Activated CD4-positive, alpha-beta T cell treated with anti-CD3 and anti-CD28 coated beads, Interleukin-2, Interleukin-6, amounts not matched to agents 100 ng/mL and 50 ng/mL, durations not matched to agents 16 hours and 8 hours (primary cell): ENCODE results near the gene AQP12B.
"Not testable (repeated sequence)": the region's sequence is repeated elsewhere in the genome, so short reads cannot be mapped to it uniquely, and the experiment has no call there.

ENCODE experiments used
- DNase-seq: peaks from one replicate; pipeline ENCODE4 v3.0.0-alpha.2; 2020

Gene AQP12B, protein sequence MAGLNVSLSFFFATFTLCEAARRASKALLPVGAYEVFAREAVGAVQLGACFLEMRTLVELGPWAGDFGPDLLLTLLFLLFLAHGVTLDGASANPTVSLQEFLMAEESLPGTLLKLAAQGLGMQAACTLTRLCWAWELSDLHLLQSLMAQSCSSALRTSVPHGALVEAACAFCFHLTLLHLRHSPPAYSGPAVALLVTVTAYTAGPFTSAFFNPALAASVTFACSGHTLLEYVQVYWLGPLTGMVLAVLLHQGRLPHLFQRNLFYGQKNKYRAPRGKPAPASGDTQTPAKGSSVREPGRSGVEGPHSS

GRCh38 chr2:240682431-240683224 is at the start of gene AQP12B:
TSS of gene AQP12B (minus strand) at chr2:240682885. CDS start at chr2:240682837, 48 bp downstream.
- not testable (repeated sequence) for DNase-seq

DNA sequence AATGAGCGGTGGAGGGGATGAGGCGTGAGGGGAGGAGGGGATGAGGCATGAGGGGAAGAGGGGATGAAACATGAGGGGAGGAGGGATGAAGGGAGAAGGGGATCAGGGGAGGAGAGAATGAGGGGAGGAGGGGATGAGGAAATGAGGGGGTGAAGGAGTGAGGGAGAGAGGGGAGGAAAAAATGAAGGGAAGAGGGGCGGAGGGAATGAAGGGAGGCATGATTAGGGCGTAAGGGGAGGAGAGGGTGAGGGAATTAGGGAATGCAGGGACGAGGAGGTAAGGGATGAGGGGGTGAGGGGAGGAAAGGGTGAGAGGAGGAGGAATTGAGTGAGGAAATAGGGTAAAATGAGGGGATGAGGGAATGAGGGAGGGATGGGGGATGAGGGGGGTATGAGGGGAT is 49.5 kb upstream of the AQP12B start:
- no peak for DNase-seq

- DNase-seq = no peak
Observed at GRCh38 chr2:240731178-240731545, 48.5 kb upstream of the AQP12B start.

DNA sequence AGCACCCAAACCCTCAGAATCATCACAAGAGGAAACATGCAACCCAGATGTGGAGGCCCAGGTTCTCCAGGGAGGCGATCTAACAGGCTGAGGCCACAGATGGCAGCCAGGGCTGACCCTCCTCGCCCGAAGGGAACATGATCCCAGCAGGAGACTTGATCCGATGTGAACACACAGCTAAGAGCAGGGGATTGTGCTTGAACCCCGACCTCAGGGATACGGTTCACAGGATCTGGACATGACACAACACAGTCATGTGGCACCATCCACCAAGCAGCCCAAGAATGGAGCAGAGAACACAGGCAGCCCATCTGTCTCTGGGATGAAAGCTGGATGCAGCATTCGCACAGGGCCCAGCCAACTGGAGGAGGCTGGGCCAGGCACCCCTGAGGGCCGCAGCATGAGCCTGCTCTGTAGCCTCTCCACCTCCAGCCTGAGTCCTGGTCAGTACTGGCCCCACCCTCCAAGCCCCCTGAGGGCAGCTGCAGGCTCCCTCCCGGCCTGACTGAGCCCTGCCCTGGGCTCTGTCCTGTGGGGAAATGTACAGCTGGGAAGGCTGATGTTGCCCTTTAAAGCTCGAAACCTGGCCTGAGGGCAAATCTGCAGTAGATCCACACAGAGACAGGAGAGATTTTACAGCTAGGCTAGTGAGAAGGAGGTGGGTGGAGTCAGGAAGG is 48.0 kb upstream of the AQP12B start:
- no peak for DNase-seq

DNA sequence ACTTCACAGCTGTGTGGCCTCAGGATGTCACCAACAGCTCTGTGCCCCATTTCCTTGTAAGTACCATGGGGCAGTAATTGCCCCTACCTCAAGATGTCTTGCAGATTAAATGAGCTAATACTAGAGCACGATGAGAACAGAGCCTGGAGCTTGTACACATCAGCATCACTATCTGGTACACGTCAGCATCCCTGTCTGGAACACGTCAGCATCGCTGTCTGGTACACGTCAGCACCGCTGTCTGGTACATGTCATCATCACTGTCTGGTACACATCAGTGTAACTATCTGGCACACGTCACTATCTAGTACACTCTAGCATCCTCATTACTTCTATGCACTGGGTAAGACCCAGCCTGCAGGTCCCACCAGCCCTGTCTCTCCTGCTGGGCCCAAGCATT is 46.1 kb upstream of the AQP12B start:
- no peak for DNase-seq

- no peak for DNase-seq
Observed at GRCh38 chr2:240728361-240728760, 45.7 kb upstream of the AQP12B start.

DNA sequence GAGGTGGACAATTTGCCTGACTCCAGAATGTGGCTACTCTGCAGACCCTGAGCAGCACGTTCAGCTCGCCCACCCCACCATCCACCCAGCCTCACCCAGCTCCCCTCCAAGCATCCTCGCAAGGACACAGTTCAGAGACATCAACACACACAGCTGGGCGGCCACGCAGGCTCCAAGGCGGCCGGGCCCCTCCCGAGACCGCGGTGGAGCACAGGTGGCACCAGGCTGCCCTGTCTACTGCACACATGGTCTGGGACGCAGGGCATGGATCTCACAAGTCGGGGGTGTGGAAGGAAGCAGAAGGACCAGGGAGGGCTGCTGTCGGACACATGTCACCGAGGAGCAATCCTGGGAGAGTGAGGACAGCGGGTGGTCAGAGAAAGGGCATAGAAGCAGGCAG is 45.2 kb upstream of the AQP12B start:
- DNase-seq = no peak

GRCh38 chr2:240727439-240727838 is 44.8 kb upstream of the AQP12B start:
- no peak for DNase-seq

DNA sequence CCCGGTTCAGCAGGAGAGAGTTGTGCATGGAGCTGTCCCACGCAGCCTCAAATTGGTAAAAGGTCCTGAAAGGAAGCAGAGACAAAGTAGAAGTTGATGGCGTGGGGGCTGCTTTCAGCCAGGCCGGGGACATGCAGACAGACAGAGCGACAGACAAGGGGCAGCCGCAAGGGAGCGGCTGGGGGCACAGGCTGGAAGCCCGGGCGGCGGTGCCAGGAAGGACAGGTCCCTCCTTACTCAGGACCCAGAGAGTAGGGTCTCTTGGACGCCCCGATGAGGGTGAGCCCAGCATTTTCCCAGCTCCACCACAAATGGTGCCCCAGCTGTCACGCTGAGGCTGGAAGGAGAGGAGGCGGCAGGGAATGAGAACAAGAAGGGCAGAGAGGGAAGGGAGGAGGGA is 44.2 kb upstream of the AQP12B start:
- DNase-seq = no peak

GRCh38 chr2:240725671-240726070 is 43.0 kb upstream of the AQP12B start:
- no peak for DNase-seq

- no peak for DNase-seq
Observed at GRCh38 chr2:240725266-240725665, 42.6 kb upstream of the AQP12B start.

DNA sequence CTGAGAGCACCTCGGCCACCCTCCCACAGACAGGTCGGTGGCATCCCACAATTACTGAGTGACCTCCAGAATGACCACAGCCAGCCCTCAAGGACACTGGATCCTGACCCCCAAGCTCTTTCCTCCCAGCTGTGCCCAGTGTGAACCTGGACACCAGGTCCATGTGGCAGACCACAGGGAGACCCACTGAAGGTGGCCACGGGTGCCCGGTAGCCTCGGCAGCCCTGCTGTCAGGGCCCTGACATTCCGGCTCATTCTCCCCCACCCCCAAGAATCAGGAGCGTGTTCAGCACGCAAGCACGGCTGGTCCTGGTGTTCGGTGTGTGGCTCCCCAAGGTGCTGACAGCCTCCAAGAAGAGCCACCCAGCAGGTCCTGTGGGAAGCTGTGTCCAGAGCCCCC is 41.7 kb upstream of the AQP12B start:
- no peak for DNase-seq

DNA sequence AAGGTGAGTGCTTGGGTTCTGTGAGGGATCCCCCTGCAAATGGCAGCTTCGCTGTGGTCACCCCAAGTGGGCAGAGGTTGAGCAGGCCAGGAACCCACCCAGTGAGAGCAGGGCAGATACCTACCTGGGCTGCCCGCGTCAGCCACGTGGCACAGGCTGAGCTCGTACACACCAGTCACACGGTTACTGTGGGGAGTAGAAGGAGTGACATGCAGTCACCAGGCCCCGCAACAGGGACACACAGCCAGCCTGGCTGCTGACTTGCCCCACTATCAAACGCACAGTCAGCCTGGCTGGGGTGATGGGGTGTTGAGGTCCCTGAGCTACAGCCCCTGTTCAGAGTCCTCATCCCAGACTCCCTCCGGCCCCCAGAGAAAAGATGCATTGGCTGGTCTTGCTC is 41.2 kb upstream of the AQP12B start:
- no peak for DNase-seq

DNA sequence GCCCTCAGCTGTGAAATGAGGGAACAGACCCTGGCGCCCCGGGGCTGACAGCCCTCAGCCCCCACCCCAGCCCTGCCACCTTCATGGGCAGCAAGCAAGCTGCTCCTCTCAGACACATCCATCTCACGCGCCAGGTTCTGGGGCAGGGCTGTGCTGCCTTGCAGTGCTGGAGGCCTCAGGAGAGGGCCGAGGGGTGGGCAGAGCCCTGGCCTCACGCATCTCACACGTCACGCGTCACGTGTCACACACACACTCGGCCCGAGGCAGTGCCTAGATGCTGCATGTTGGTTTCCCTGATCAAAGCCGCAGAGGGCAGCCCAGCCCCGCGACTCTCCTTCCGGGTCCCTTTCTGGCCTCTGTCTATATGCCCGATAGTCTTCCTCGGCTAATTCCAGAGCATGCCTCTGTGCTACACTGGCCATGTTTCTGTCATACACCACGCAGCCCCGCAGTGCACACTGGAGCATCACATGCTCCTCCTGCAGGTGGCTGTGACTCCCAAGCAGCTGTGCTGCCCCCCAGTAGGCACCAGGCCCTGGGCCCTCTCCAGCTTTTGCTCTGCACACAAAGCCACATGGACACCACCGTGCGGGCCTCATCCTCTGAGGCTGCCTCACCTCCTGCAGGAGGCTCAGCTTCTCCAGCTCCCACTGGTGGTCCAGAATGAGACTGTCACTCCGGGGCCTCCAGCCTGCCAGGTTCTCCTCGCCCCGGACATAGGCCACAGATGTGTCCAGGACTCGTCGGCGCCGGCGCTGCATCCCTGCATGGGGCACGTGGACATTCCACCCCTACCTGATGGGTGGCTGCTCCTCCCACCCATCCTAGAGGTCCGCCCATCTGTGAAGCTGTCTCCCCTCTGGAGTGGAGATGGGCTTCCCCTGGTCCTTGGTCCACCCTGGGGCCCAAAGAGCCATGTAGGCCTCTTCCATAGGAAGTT is 40.4 kb upstream of the AQP12B start:
- no peak for DNase-seq

DNA sequence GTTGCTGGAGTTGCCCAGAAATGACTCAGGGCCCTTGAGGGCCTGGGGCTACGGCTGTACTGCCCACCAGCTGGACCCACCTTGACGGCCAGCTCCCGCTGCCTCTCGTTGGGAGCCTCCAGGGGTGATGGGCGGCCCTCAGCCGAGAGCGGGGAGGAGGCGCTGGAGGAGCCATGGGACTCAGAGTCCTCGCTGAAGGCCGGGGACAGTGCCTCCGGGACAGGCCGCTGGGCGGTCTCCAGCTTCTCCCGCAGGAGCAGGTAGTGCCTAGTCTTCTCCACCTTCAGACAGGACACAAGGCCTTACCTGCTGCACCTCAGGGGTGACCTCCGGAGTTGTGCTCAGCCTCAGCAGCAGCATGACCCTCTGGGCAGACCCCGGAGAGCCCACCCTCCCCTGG is 39.7 kb upstream of the AQP12B start:
- DNase-seq = no peak

GRCh38 chr2:240721596-240722180 is 39.0 kb upstream of the AQP12B start:
- no peak for DNase-seq

DNA sequence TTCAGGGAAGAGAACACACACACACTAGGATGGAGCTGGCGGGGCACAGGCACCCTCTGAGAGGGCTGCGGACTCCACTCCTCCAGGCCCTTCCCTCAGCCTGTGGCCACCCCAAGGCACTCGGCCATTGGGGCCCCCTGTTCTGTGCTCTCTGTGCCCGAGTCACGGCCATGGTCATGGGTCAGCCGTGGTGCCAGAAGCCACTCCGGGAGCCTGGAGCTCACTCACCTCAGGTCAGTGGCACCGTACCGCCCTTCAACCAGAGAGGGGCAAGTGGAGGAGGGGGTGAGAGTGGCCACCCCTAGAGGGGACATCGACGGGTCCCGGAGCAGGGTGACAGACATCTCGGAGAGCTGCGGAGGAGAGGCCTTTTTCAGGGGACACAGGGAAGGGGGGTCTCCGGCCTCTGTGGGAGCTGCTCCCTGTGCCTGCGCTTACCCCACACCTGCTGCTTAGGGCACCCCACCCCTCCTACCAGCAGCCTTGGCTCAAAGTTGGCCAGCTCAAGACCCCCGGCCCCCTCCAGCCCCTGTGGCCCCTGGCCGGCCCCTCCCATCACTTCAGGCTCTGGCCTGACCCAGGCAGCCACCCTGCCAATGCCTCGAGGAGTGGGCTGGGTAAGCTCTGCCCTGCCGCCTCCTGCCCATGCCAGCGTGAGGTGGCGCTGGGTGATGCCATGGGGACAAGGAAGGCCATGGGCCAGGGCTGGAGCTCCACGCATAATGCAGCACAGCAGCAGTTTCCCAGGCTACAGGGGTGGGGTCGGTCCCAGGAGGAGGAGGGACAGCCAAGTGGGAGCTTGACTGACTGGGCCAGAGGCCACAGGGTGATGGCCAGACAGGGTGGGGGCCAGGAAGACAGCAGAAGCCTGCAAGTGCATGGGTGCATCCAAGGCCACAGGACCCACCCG is 38.3 kb upstream of the AQP12B start:
- no peak for DNase-seq

DNA sequence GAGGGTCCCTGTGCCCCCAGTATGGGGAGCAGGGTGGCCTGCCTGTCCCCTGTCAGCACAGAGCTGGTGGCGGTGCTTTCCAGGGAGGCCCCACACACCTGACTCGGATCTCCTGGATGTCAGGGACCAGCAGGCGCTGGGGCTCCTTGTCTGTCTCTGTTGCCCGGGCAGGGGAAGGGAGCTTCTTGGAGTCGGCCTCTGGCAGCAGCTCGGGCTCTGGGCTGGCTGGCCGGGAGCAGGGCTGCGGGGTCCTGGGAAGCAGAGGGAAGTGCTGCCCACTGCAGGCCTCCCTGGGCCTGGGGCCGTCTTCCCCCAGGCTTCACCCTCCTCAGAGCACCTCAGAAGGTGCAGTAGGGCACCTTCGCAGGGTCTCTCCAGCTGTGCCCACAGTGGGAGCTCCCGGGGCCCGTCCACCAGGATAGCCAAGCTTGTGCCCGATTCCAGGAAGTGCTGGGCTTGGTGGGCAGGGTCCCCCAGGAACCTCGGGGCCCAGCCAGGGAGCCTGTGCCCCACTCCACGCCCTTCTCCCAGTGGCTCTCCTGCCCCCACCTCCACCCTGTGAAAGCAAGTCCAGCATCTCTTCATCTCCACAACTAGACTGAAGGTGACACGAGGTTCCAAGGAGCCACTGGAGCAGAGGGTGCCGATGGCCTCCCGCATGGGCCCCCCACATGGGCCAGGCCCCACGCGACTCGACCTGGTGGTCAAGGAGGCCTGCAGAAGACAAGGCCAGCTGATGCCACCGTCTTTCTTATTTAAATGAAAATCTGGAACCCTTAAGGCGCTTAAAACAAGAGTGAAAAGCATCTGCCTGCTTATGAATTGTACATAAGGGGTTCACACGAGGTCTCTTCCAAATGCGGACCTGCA is 37.2 kb upstream of the AQP12B start:
- DNase-seq = no peak

DNA sequence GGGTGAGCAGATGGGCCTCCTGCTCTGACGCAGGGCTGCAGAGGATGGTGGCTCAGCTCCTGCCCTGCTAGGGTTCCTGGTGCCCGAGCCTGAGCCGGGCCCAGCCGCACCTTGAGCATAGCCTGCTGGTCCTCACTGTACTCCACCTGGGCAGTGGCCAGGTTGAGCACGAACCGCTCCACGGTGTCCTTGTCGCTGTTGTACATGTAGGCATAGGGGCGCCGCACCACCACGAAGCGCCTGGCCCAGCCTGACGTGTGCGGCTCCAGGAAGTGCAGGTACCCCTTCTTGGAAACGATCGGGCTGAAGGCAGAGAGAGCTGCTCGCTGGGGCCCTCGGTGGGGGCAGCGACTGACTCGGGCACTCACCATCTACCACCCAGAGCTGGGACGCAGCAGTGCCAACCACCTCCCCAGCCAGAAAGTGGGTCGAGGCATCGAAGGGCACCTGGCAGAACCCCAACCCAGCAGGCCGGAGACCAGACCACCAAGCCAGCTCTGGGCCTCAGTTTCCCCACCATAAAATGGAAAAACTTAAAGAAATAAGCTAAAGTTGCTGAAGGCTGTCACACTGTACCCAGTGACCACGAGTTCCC is 36.3 kb upstream of the AQP12B start:
- no peak for DNase-seq
